Measurements from ENCODE around the gene APOB. TPM values are rescaled to one million over a fixed set of nuclear protein-coding genes. Genes with fewer than 3 reads are reported as not detected.

The APOB gene
- total RNA-seq, 1 donor from 2014 or later = 0.13 TPM

GRCh38 chr2:21019678-21020021, 24.2 kb downstream of the APOB start:
- Mint-ChIP-seq H3K27ac (no peak overlapping the region), H3K4me1 (no peaks in the 10 kb centered on the region), H3K9me3 (no peaks in the 10 kb centered on the region), H3K36me3 (no peaks in the 10 kb centered on the region), H3K4me3 (no peak overlapping the region), H3K27me3 (ENCODE audit: low read depth) (peaks cover 13% of the 10 kb centered on the region)
- no peak for DNase-seq (ENCODE audit: low spot score in 2 of 2, unreplicated experiment in 2 of 2)
- no peak for TF ChIP-seq CTCF (IDR thresholded peaks at IDR 0.05; ENCODE audit: unreplicated experiment)

- Mint-ChIP-seq H3K4me3 (no peak overlapping the region), H3K27ac (no peak overlapping the region), H3K9me3 (no peaks in the 10 kb centered on the region), H3K27me3 (ENCODE audit: low read depth) (peaks cover 13% of the 10 kb centered on the region), H3K36me3 (no peaks in the 10 kb centered on the region), H3K4me1 (no peaks in the 10 kb centered on the region)
- TF ChIP-seq CTCF (IDR thresholded peaks at IDR 0.05; ENCODE audit: unreplicated experiment) = no peak
- DNase-seq (ENCODE audit: low spot score in 2 of 2, unreplicated experiment in 2 of 2) = no peak
Observed at GRCh38 chr2:21019000-21019677, 24.7 kb downstream of the APOB start.

GRCh38 chr2:21018290-21018689, 25.6 kb downstream of the APOB start:
- Mint-ChIP-seq H3K27ac (no peak overlapping the region), H3K36me3 (no peaks in the 10 kb centered on the region)
- TF ChIP-seq CTCF (IDR thresholded peaks at IDR 0.05; ENCODE audit: unreplicated experiment) = no peak

GRCh38 chr2:21017748-21018276, 26.1 kb downstream of the APOB start:
- peaks cover 13% of the 10 kb centered on the region for H3K27me3 Mint-ChIP-seq (ENCODE audit: low read depth)
- H3K9me3 Mint-ChIP-seq = no peaks in the 10 kb centered on the region
- H3K4me3 Mint-ChIP-seq = no peak overlapping the region
- no peaks in the 10 kb centered on the region for H3K36me3 Mint-ChIP-seq
- no peaks in the 10 kb centered on the region for H3K4me1 Mint-ChIP-seq
- H3K27ac Mint-ChIP-seq = no peak overlapping the region
- TF ChIP-seq CTCF (IDR thresholded peaks at IDR 0.05; ENCODE audit: unreplicated experiment) = no peak
- DNase-seq (ENCODE audit: low spot score in 2 of 2, unreplicated experiment in 2 of 2) = no peak

More at GRCh38 chr2:21018290-21018689, 25.6 kb downstream of the APOB start:
- Mint-ChIP-seq H3K27me3 (ENCODE audit: low read depth) (peaks cover 16% of the 10 kb centered on the region), H3K9me3 (no peaks in the 10 kb centered on the region), H3K4me3 (no peak overlapping the region), H3K4me1 (no peaks in the 10 kb centered on the region)
- no peak for DNase-seq (ENCODE audit: low spot score in 2 of 2, unreplicated experiment in 2 of 2)

GRCh38 chr2:21015281-21015645, 28.6 kb downstream of the APOB start:
- H3K27me3 Mint-ChIP-seq (ENCODE audit: low read depth) = peaks cover 7% of the 10 kb centered on the region
- TF ChIP-seq CTCF (IDR thresholded peaks at IDR 0.05; ENCODE audit: unreplicated experiment) = no peak
- H3K9me3 Mint-ChIP-seq = no peaks in the 10 kb centered on the region
- H3K4me3 Mint-ChIP-seq = no peak overlapping the region
- H3K4me1 Mint-ChIP-seq = peaks cover 12% of the 10 kb centered on the region
- DNase-seq (ENCODE audit: low spot score in 2 of 2, unreplicated experiment in 2 of 2) = no peak
- no peak overlapping the region for H3K27ac Mint-ChIP-seq
- no peaks in the 10 kb centered on the region for H3K36me3 Mint-ChIP-seq
